Cardiac fibroblast (primary cell): Measurements from ENCODE around the gene STX12.

Experiments
- DNase-seq, 2 donors: peaks; one replicate each; pipeline versions ENCODE4 v3.0.0 to v3.0.0-alpha.2; 2010; ENCODE audit warnings: low read depth in 2 of 2
- H3K4me3 ChIP-seq, 2 donors: replicated peaks in 1 of 2; 1 replicate in 1 of 2; 2 replicates in 1 of 2; pipeline ENCODE4 v1.5.1; 2011; ENCODE audit warnings: low read depth in 2 of 2, low read length in 2 of 2, mild to moderate bottlenecking in 2 of 2, moderate library complexity in 1 of 2
- TF ChIP-seq, protein P1 (sequence below): IDR thresholded peaks from one replicate; pipeline ENCODE4 v1.5.1; 2011; ENCODE audit warnings: low read depth, mild to moderate bottlenecking, low read length, inconsistent platforms

The STX12 gene

DNA sequence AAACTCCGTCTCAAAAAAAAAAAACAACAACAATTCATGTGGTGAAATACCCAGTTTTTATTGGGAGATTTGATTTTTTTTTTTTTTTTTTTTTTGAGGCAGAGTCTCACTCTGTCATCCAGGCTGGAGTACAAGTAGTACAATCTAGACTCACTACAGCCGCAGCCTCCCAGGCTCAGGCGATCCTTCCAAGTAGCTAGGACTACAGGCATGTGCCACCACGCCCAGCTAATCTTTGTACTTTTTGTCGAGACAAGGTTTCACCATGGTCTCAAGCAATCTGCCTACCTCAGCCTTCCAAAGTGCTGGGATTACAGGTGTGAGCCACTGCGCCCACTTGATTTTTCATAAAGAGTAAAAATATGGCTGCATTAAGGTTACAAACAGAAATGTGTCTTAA is 31.9 kb upstream of the STX12 start:
- DNase-seq = no peak
- H3K4me3 ChIP-seq = no peak overlapping the region
- TF ChIP-seq, protein P1, sequence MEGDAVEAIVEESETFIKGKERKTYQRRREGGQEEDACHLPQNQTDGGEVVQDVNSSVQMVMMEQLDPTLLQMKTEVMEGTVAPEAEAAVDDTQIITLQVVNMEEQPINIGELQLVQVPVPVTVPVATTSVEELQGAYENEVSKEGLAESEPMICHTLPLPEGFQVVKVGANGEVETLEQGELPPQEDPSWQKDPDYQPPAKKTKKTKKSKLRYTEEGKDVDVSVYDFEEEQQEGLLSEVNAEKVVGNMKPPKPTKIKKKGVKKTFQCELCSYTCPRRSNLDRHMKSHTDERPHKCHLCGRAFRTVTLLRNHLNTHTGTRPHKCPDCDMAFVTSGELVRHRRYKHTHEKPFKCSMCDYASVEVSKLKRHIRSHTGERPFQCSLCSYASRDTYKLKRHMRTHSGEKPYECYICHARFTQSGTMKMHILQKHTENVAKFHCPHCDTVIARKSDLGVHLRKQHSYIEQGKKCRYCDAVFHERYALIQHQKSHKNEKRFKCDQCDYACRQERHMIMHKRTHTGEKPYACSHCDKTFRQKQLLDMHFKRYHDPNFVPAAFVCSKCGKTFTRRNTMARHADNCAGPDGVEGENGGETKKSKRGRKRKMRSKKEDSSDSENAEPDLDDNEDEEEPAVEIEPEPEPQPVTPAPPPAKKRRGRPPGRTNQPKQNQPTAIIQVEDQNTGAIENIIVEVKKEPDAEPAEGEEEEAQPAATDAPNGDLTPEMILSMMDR = no peak

GRCh38 chr1:27744556-27744955 is 28.5 kb upstream of the STX12 start:
- TF ChIP-seq, protein P1 = no peak
- DNase-seq = no peak
- no peak overlapping the region for H3K4me3 ChIP-seq

DNA sequence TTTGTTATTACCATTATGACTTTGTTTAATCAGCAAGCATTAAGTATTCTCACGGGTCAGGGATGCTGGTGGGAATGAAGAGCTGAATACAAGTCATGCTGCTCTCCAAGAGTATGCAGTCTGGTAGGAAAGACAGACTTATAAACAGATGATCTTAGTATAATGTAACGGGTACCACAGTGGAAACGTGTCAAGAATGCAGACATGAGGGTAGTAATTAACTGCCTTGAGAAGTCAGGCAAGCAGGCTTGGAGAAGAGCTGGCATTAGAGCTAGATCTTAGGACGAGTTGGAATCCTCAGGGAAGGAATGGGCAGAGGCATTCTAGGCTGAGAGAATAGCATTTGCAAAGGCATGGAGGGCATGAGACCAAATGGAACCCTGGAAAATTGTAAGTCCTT is 27.6 kb upstream of the STX12 start:
- H3K4me3 ChIP-seq = no peak overlapping the region
- TF ChIP-seq, protein P1 = no peak

DNA sequence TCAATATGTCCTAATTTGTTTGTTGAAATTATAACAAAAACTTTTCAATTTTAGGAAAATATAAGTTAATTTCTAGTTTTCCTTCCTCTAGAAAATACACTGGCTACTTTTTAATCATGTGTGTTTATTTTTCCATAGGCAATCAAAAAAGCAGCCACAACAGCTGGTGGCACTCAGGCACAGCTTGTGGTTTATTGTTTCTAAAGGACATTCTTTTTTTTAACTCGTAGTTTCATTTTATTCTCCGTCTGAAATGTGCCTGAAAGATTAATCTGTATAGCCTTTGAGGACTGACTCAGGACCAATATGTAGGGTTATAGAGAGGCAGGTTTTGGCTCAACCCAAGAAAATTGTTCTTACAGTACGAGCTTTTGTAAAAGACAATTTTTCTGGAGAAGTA is 20.7 kb upstream of the STX12 start:
- TF ChIP-seq, protein P1 = no peak
- peak in 1 of 2 donors; percentile 8 for DNase-seq
- H3K4me3 ChIP-seq = no peak overlapping the region

More for the DNA sequence above, 27.6 kb upstream of the STX12 start:
- DNase-seq = no peak

GRCh38 chr1:27755286-27755685 is 17.7 kb upstream of the STX12 start:
- DNase-seq = no peak
- H3K4me3 ChIP-seq = no peak overlapping the region
- TF ChIP-seq, protein P1 = no peak

- TF ChIP-seq, protein P1 = no peak
- DNase-seq = no peak
- H3K4me3 ChIP-seq = no peak overlapping the region
Observed at GRCh38 chr1:27755865-27756264, 17.2 kb upstream of the STX12 start.

- no peak for DNase-seq
- TF ChIP-seq, protein P1 = no peak
- no peak overlapping the region for H3K4me3 ChIP-seq
Observed at GRCh38 chr1:27759236-27759635, 13.8 kb upstream of the STX12 start.
